Kidney epithelial cell (primary cell): ENCODE results near the gene NPBWR2. TPM values are rescaled to one million over a fixed set of nuclear protein-coding genes. Genes with fewer than 3 reads are reported as not detected.
A peak's percentile ranks its signal among the peaks of the same experiment; 100 is the strongest.

Experiments
- DNase-seq: peaks from one replicate; pipeline ENCODE4 v3.0.0-alpha.2; 2010; ENCODE audit warnings: low read depth
- H3K27me3 ChIP-seq: 2 replicates; pipeline ENCODE4 v1.6.0; 2011; ENCODE audit warnings: low read length; ENCODE audit not compliant: control insufficient read depth, insufficient read depth
- H3K36me3 ChIP-seq: 2 replicates; pipeline ENCODE4 v1.5.1; 2011; ENCODE audit warnings: low read length; ENCODE audit not compliant: control insufficient read depth, insufficient read depth
- H3K4me3 ChIP-seq: 2 replicates; pipeline ENCODE4 v1.5.1; 2011; ENCODE audit warnings: low read depth, mild to moderate bottlenecking, control low read depth, low read length
- CTCF ChIP-seq: IDR thresholded peaks from 2 replicates; pipeline ENCODE4 v1.5.1; 2011; ENCODE audit warnings: mild to moderate bottlenecking, moderate library complexity, low read length, control low read depth, inconsistent platforms; ENCODE audit not compliant: insufficient read depth, poor library complexity, severe bottlenecking
- total RNA-seq: library from RNA; depleted of rRNA; stranded (reverse); fragments of >200 nt; gene quantifications from 2 replicates; pipeline ENCODE4 v1.2.3, GENCODE V29; 2015

NPBWR2 gene
- total RNA-seq, 1 donor from 2014 or later, result not detected

DNA sequence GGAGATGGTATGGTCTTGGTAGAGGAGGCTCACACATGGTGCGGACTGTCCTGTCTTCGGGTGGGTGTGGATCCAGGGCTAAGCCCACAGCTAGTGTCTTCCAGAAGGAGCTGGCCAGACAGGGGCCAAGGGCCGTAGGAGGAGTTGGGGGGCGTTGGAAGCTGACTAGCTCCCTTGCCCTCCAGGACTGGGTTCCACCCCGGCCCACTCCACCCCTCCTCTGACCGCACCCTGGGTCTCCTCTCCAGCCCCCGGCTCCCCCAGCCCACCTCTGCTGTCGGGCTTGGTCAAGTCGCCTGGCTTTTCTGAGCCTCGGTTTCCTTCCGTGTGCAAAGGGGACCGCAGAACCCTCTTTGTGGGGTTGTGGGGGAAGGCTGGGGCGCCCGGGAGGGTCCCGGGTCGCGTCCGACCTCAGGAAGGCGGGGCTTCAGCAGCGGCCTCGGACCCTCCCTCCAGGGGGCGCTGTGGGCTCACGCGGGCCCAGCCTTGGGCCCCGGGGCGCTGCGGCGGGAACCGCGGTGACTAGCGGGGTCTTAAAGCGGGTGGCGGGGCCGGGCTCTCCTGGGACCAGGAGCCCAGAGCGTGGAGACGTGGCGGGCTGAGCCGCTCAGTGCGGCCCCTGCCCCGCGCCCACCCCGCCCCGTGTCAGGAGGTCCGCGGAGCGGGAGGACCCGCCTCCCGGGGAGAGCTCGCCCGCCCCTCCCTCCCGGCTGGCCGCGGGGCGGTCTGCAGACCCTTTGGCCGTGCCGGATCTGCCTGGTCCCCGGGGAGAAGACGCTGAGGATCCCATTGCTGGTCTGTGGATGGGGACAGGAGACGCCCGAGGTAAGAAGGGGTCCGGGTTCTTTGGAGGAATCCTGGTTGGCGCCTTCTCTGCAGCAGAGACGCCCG is 5.4 kb downstream of the NPBWR2 start:
- no peak for DNase-seq
- peak; percentile 60 for TF ChIP-seq CTCF
- Histone ChIP-seq H3K36me3 (no peaks in the 10 kb centered on the region), H3K27me3 (peaks cover 49% of the 10 kb centered on the region), H3K4me3 (peak overlapping the region; percentile 12)

GRCh38 chr20:64100946-64101688 is 6.2 kb downstream of the NPBWR2 start:
- no peak overlapping the region for H3K4me3 ChIP-seq
- no peak for TF ChIP-seq CTCF
- no peaks in the 10 kb centered on the region for H3K36me3 ChIP-seq
- no peak for DNase-seq
- peaks cover 49% of the 10 kb centered on the region for H3K27me3 ChIP-seq

DNA sequence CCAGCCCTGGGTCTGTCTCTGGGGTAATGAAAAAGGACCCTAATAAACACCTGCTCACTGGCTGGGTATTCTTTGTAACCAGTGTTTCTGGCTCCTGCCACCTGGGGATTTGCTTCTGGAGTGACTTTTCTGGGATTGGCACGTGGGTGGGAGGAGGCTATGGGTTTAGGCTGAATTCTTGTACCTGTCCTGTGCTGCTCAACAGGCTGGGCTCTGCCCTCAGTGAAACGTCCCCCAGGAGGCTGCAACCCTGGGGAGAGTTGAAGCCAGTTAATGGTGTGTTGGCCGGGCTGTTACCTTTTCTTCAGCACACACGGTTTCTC is 6.8 kb downstream of the NPBWR2 start:
- peaks cover 49% of the 10 kb centered on the region for H3K27me3 ChIP-seq
- no peaks in the 10 kb centered on the region for H3K36me3 ChIP-seq
- H3K4me3 ChIP-seq, result no peak overlapping the region
- no peak for DNase-seq
- TF ChIP-seq CTCF, result no peak

DNA sequence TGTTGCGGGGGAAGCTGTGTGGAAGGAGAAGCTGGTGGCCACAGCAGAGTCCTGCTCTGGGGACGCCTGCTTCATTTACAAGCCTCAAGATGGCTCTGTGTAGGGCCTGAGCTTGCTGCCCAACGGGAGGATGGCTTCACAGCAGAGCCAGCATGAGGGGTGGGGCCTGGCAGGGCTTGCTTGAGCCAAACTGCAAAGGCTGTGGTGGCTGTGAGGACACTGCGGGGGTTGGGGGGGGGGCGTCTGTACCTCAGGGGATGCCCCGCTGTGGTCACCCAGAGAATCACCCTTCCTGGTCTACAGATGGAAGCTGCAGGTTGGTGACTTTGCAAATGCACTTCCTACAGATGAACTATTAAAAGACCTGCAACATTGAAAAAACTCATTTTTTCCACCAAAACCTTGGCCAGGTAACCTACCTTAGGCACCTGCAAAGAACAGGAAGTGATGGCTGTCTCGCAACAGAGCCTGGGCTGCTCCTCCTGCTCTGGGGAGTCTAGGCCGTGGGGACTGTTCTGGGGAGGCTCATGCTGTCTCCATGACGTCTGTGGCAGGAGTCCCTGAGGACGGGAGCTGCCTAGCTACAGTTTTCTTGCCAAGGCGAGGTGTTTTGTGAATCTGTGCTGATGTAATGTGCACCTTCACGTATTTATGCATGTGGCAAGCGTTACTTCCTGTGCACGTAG is 7.3 kb downstream of the NPBWR2 start:
- no peak for DNase-seq
- Histone ChIP-seq H3K4me3 (no peak overlapping the region), H3K36me3 (no peaks in the 10 kb centered on the region), H3K27me3 (peaks cover 48% of the 10 kb centered on the region)
- TF ChIP-seq CTCF, result no peak

DNA sequence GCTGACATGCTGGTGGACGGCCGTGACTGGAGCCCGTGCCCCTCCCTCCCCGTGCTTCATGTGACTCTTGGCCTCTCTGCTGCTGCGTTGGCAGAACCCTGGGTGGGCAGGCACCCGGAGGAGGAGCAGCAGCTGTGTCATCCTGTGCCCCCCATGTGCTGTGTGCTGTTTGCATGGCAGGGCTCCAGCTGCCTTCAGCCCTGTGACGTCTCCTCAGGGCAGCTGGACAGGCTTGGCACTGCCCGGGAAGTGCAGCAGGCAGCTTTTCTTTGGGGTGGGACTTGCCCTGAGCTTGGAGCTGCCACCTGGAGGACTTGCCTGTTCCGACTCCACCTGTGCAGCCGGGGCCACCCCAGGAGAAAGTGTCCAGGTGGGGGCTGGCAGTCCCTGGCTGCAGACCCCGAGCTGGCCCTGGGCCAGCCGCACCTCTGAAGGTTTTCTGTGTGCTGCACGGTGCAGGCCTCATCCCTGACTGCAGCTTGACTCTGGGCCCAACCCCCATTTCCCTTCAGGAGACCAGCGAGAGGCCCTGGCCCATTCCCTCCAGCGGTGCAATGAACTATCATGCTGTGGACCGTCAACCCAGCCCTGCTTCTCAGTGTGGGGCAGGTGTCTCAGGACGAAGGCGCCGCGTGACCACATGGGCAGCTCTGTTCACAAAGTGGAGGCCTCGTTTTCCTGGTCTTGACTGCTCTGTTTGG is 8.1 kb downstream of the NPBWR2 start:
- Histone ChIP-seq H3K36me3 (no peaks in the 10 kb centered on the region), H3K27me3 (peaks cover 43% of the 10 kb centered on the region), H3K4me3 (no peak overlapping the region)
- DNase-seq, result no peak
- no peak for TF ChIP-seq CTCF
